PC-9 (cell line): ENCODE measurements around the gene ING4.

ENCODE experiments used
- EZH2 ChIP-seq: fragments of 200-600 bp; sonication (generic); IDR thresholded peaks from 2 replicates; pipeline ENCODE4 v1.8.0; 2017; ENCODE audit warnings: antibody characterized with exemption, low read depth
- TF ChIP-seq, protein P1 (sequence below): fragments of 200-600 bp; sonication (generic); conservative IDR thresholded peaks from 2 replicates; pipeline ENCODE4 v1.6.1; 2017; ENCODE audit warnings: mixed run types, antibody characterized with exemption, mild to moderate bottlenecking, moderate library complexity

DNA sequence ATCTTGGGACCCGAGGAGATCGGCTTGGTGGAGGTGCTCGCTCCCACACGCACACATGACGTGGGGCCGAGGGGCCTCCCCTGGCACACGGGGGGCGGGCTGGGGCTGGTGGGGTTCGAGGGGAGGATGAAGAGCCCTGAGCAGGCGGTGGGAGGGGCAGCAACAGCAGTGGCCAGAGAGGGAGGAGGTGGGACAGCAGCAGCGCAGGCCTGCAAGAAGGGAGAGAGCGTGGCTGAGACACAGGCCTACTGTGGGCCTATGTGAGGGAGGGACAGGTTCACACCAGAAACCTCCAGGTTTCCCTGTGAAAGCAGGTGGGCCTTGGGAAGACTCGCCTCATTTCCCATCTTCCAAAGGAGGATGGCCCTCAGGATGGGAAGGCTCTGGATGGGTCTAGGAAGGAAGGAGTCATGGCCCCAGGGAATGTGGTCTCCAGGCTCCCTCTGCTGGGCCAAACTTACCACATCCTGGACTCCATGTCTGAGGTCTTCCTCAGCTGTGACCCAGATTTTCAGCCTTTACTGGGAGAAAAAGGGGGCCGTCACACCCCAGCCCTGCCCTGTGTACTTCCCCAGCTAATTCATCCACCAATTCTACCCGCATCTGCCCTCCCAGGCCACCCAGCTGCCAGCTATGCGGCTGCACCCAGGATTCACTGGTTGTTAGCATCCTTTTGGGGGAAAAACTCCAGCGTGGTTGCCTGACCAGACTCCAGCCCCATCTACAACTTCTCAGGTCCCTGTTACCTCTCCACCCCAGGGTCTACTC is 34.8 kb upstream of the ING4 start:
- TF ChIP-seq, protein P1, sequence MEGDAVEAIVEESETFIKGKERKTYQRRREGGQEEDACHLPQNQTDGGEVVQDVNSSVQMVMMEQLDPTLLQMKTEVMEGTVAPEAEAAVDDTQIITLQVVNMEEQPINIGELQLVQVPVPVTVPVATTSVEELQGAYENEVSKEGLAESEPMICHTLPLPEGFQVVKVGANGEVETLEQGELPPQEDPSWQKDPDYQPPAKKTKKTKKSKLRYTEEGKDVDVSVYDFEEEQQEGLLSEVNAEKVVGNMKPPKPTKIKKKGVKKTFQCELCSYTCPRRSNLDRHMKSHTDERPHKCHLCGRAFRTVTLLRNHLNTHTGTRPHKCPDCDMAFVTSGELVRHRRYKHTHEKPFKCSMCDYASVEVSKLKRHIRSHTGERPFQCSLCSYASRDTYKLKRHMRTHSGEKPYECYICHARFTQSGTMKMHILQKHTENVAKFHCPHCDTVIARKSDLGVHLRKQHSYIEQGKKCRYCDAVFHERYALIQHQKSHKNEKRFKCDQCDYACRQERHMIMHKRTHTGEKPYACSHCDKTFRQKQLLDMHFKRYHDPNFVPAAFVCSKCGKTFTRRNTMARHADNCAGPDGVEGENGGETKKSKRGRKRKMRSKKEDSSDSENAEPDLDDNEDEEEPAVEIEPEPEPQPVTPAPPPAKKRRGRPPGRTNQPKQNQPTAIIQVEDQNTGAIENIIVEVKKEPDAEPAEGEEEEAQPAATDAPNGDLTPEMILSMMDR, result peak; percentile 74
- no peak for TF ChIP-seq EZH2
